ENCODE data around the gene ANO8.

The ANO8 gene

GRCh38 chr19:17306285-17306714 is 28.4 kb downstream of the ANO8 start:
- H3K36me3 ChIP-seq (ENCODE audit: control insufficient read depth, insufficient read depth, low read length), result peaks cover 4% of the 10 kb centered on the region; the same call in 1 of the 2 replicates
- H3K9me3 ChIP-seq (ENCODE audit: control insufficient read depth, insufficient read depth, low read length), result no peaks in the 10 kb centered on the region
- DNase-seq (ENCODE audit: low read depth, low spot score), result no peak
- no peaks in the 10 kb centered on the region for H3K27me3 ChIP-seq (ENCODE audit: control insufficient read depth, insufficient read depth, low read length)
- H3K27ac ChIP-seq (ENCODE audit: low read length), result no peak overlapping the region
- H3K4me1 ChIP-seq (ENCODE audit: control insufficient read depth, insufficient read depth, low read length), result peaks cover 4% of the 10 kb centered on the region; the same call in 1 of the 2 replicates
- WGBS (ENCODE audit: insufficient coverage, insufficient read length), result no CpG with 5 or more reads among the region's 28 CpGs
- peak overlapping the region; percentile 88 for H3K4me3 ChIP-seq (ENCODE audit: low read length)

- Histone ChIP-seq H3K4me3 (ENCODE audit: low read length) (peak within 1 kb of the TSS; percentile 88), H3K27ac (ENCODE audit: low read length) (no peak within 1 kb of the TSS), H3K4me1 (ENCODE audit: control insufficient read depth, insufficient read depth, low read length) (peaks cover 4% of the 10 kb centered on the region; the same call in 1 of the 2 replicates), H3K9me3 (ENCODE audit: control insufficient read depth, insufficient read depth, low read length) (no peaks in the 10 kb centered on the region), H3K36me3 (ENCODE audit: control insufficient read depth, insufficient read depth, low read length) (peaks cover 7% of the 10 kb centered on the region; the same call in 1 of the 2 replicates), H3K27me3 (ENCODE audit: control insufficient read depth, insufficient read depth, low read length) (no peaks in the 10 kb centered on the region)
- no CpG with 5 or more reads among the region's 55 CpGs for WGBS (ENCODE audit: insufficient coverage, insufficient read length)
- DNase-seq (ENCODE audit: low read depth, low spot score), result no peak
Observed at GRCh38 chr19:17305517-17306284, 29.0 kb downstream of the ANO8 start, which contains the start of gene MRPL34. Gene MRPL34, plus strand, starts transcription at chr19:17305872. Its CDS starts 21 bp downstream, at chr19:17305893.

DNA sequence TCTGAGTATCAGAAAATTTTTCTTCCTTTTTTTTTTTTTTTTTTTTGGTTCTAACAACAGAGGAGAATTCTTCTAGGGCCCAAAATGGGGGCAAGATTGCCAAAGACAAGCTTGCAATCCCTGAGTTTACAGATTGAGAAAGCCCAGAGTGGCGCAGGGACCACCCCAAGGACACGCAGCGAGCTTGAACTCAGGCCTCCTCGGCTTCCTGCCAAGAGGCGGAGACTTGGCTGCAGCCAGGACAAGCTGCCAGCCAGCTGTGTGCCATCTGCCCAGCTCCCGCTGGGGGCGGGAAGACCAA is 29.5 kb downstream of the ANO8 start:
- H3K36me3 ChIP-seq (ENCODE audit: control insufficient read depth, insufficient read depth, low read length), result peaks cover 7% of the 10 kb centered on the region; the same call in 1 of the 2 replicates
- no peak overlapping the region for H3K4me3 ChIP-seq (ENCODE audit: low read length)
- H3K27me3 ChIP-seq (ENCODE audit: control insufficient read depth, insufficient read depth, low read length), result no peaks in the 10 kb centered on the region
- H3K9me3 ChIP-seq (ENCODE audit: control insufficient read depth, insufficient read depth, low read length), result no peaks in the 10 kb centered on the region
- WGBS (ENCODE audit: insufficient coverage, insufficient read length), result no CpG with 5 or more reads among the region's 7 CpGs
- no peak overlapping the region for H3K27ac ChIP-seq (ENCODE audit: low read length)
- H3K4me1 ChIP-seq (ENCODE audit: control insufficient read depth, insufficient read depth, low read length), result peaks cover 1% of the 10 kb centered on the region; the same call in 1 of the 2 replicates
- no peak for DNase-seq (ENCODE audit: low read depth, low spot score)

- H3K36me3 ChIP-seq (ENCODE audit: control insufficient read depth, insufficient read depth, low read length), result peaks cover 7% of the 10 kb centered on the region; the same call in 1 of the 2 replicates
- no peaks in the 10 kb centered on the region for H3K27me3 ChIP-seq (ENCODE audit: control insufficient read depth, insufficient read depth, low read length)
- WGBS (ENCODE audit: insufficient coverage, insufficient read length), result no CpG with 5 or more reads among the region's 12 CpGs
- no peak overlapping the region for H3K27ac ChIP-seq (ENCODE audit: low read length)
- peaks cover 1% of the 10 kb centered on the region; the same call in 1 of the 2 replicates for H3K4me1 ChIP-seq (ENCODE audit: control insufficient read depth, insufficient read depth, low read length)
- no peak for DNase-seq (ENCODE audit: low read depth, low spot score)
- no peak overlapping the region for H3K4me3 ChIP-seq (ENCODE audit: low read length)
- no peaks in the 10 kb centered on the region for H3K9me3 ChIP-seq (ENCODE audit: control insufficient read depth, insufficient read depth, low read length)
Observed at GRCh38 chr19:17304386-17305215, 30.1 kb downstream of the ANO8 start.

DNA sequence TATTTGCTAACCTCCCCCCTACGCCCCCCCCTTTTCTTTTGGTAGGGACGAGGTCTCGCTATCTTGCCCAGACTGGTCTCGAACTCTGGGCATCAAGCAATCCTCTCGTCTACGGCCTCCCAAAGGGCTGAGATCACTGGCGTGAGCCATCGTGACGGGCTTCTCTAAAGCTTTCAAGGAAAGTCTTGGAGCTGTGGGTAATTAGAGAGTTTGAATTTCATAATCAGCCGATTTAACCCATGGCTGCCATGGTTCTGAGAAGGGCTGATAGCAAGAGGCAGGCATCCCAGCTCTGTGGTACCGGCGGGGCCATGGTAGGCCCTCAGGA is 30.8 kb downstream of the ANO8 start:
- H3K27ac ChIP-seq (ENCODE audit: low read length), result no peak overlapping the region
- H3K4me1 ChIP-seq (ENCODE audit: control insufficient read depth, insufficient read depth, low read length), result peaks cover 1% of the 10 kb centered on the region; the same call in 1 of the 2 replicates
- peaks cover 7% of the 10 kb centered on the region; the same call in 1 of the 2 replicates for H3K36me3 ChIP-seq (ENCODE audit: control insufficient read depth, insufficient read depth, low read length)
- DNase-seq (ENCODE audit: low read depth, low spot score), result no peak
- H3K9me3 ChIP-seq (ENCODE audit: control insufficient read depth, insufficient read depth, low read length), result no peaks in the 10 kb centered on the region
- no peak overlapping the region for H3K4me3 ChIP-seq (ENCODE audit: low read length)
- WGBS (ENCODE audit: insufficient coverage, insufficient read length), result no CpG with 5 or more reads among the region's 12 CpGs
- H3K27me3 ChIP-seq (ENCODE audit: control insufficient read depth, insufficient read depth, low read length), result no peaks in the 10 kb centered on the region

- no peaks in the 10 kb centered on the region for H3K27me3 ChIP-seq (ENCODE audit: control insufficient read depth, insufficient read depth, low read length)
- no peak for DNase-seq (ENCODE audit: low read depth, low spot score)
- H3K9me3 ChIP-seq (ENCODE audit: control insufficient read depth, insufficient read depth, low read length), result no peaks in the 10 kb centered on the region
- no CpG with 5 or more reads among the region's 52 CpGs for WGBS (ENCODE audit: insufficient coverage, insufficient read length)
- peak within 1 kb of the TSS; percentile 39; the same call in 1 of the 2 replicates for H3K4me3 ChIP-seq (ENCODE audit: low read length)
- no peak within 1 kb of the TSS for H3K27ac ChIP-seq (ENCODE audit: low read length)
- peaks cover 9% of the 10 kb centered on the region for H3K36me3 ChIP-seq (ENCODE audit: control insufficient read depth, insufficient read depth, low read length)
- H3K4me1 ChIP-seq (ENCODE audit: control insufficient read depth, insufficient read depth, low read length), result peaks cover 1% of the 10 kb centered on the region; the same call in 1 of the 2 replicates
Observed at GRCh38 chr19:17303167-17303939, 31.3 kb downstream of the ANO8 start, which contains the start of gene ABHD8. Gene ABHD8, minus strand, starts transcription at chr19:17303425. Its CDS starts 1,809 bp downstream, at chr19:17301616.

GRCh38 chr19:17302391-17303166 is 32.1 kb downstream of the ANO8 start:
- WGBS (ENCODE audit: insufficient coverage, insufficient read length), result no CpG with 5 or more reads among the region's 29 CpGs
- H3K27ac ChIP-seq (ENCODE audit: low read length), result no peak overlapping the region
- peak overlapping the region; percentile 39; the same call in 1 of the 2 replicates for H3K4me3 ChIP-seq (ENCODE audit: low read length)
- H3K27me3 ChIP-seq (ENCODE audit: control insufficient read depth, insufficient read depth, low read length), result no peaks in the 10 kb centered on the region
- no peaks in the 10 kb centered on the region for H3K9me3 ChIP-seq (ENCODE audit: control insufficient read depth, insufficient read depth, low read length)
- H3K36me3 ChIP-seq (ENCODE audit: control insufficient read depth, insufficient read depth, low read length), result peaks cover 9% of the 10 kb centered on the region
- peaks cover 1% of the 10 kb centered on the region; the same call in 1 of the 2 replicates for H3K4me1 ChIP-seq (ENCODE audit: control insufficient read depth, insufficient read depth, low read length)
- no peak for DNase-seq (ENCODE audit: low read depth, low spot score)

DNA sequence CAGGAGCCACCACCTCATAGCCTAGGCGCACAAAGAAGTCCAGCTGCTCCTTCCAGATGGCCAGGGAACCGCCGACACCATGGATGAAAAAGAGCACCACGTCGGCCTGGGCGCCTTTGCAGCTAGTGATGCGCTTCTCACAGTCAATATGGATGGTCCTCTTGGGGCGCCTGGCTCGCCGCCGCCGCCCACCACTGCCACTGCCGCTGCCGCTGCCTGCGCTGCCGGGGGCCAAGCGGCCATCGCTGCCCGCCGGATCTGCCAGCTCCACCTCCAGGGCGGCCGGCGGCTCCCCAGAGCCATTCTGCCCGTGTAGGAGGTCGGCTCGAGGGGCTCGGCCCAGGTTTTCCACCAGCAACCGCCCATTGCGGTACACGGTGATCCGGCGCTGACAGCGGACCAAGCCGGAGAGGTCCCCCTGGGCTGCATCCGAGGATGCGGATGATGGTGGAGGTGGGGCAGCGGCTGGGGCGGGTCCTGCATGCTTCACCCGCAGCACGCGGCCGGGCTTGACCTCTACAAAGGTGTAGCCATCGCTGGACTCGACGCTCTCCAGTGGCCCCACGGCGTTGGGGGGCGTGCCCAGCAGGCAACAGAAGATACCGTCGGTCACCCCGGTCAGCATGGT is 33.5 kb downstream of the ANO8 start:
- Histone ChIP-seq H3K4me1 (ENCODE audit: control insufficient read depth, insufficient read depth, low read length) (peaks cover 1% of the 10 kb centered on the region; the same call in 1 of the 2 replicates), H3K9me3 (ENCODE audit: control insufficient read depth, insufficient read depth, low read length) (no peaks in the 10 kb centered on the region), H3K4me3 (ENCODE audit: low read length) (no peak overlapping the region), H3K27me3 (ENCODE audit: control insufficient read depth, insufficient read depth, low read length) (no peaks in the 10 kb centered on the region), H3K36me3 (ENCODE audit: control insufficient read depth, insufficient read depth, low read length) (peaks cover 9% of the 10 kb centered on the region), H3K27ac (ENCODE audit: low read length) (no peak overlapping the region)
- no peak for DNase-seq (ENCODE audit: low read depth, low spot score)
- no CpG with 5 or more reads among the region's 51 CpGs for WGBS (ENCODE audit: insufficient coverage, insufficient read length)

DNA sequence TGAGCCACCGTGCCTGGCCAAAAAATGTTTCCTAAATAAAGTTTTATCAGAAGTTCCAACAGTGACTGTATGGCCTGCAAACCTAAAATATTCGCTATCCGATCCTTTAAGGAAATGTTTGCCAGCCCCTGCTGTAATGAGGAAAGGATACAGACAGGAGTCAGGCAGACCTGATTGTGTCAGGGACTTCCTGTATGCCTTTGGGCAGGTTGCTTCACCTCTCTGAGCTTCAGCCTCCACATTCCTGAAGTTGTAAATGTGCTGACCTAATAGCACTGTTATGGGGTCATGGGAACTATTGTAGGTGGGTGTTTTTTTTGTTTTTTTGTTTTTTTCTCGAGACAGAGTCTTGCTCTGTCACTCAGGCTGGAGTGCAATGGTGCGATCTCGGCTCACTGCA is 37.7 kb downstream of the ANO8 start:
- 0 out of 2 replicates have a peak, but pooled peaks cover 3% of the 10 kb centered on the region for H3K4me1 ChIP-seq (ENCODE audit: control insufficient read depth, insufficient read depth, low read length)
- no peak overlapping the region for H3K4me3 ChIP-seq (ENCODE audit: low read length)
- WGBS (ENCODE audit: insufficient coverage, insufficient read length), result no CpG with 5 or more reads among the region's 6 CpGs
- H3K36me3 ChIP-seq (ENCODE audit: control insufficient read depth, insufficient read depth, low read length), result peaks cover 13% of the 10 kb centered on the region
- no peaks in the 10 kb centered on the region for H3K27me3 ChIP-seq (ENCODE audit: control insufficient read depth, insufficient read depth, low read length)
- no peak overlapping the region for H3K27ac ChIP-seq (ENCODE audit: low read length)
- no peaks in the 10 kb centered on the region for H3K9me3 ChIP-seq (ENCODE audit: control insufficient read depth, insufficient read depth, low read length)
- DNase-seq (ENCODE audit: low read depth, low spot score), result no peak
